WTC11 (cell line): ENCODE results near the gene FAM181B. TPM values are rescaled to one million over a fixed set of nuclear protein-coding genes. Genes with fewer than 3 reads are reported as not detected.

Experiments used
- ATAC-seq: fragments of 200-7000 bp; cut with Tn5 transposase; 2 replicates; pipeline ENCODE4 v1.10.0; 2021; ENCODE audit warnings: mild to moderate bottlenecking, moderate library complexity
- CTCF ChIA-PET: fragments of 300-600 bp; sonication (Branson Sonifier 250); formaldehyde crosslinking; loops from one replicate; lab custom pipeline; 2021; ENCODE audit warnings: antibody characterized with exemption; lab: Charles Lee
- POLR2A ChIA-PET: fragments of 350-600 bp; sonication (Branson Sonifier 250); formaldehyde crosslinking; loops from one replicate; lab custom pipeline; 2021; ENCODE audit warnings: antibody characterized with exemption; lab: Charles Lee
- DNase-seq: peaks from one replicate; pipeline ENCODE4 v3.0.0; 2021; ENCODE audit warnings: low spot score
- H3K27ac Mint-ChIP-seq: 2 replicates; pipeline ENCODE4 v1.8.0; 2021; ENCODE audit warnings: mixed read lengths
- H3K27me3 Mint-ChIP-seq: 2 replicates; pipeline ENCODE4 v1.8.0; 2021; ENCODE audit warnings: low read depth, mild to moderate bottlenecking, moderate library complexity, mixed read lengths
- H3K36me3 Mint-ChIP-seq: 2 replicates; pipeline ENCODE4 v1.8.0; 2021; ENCODE audit warnings: mixed read lengths
- H3K4me1 Mint-ChIP-seq: 2 replicates; pipeline ENCODE4 v1.8.0; 2022; ENCODE audit warnings: mixed read lengths
- H3K4me3 Mint-ChIP-seq: 2 replicates; pipeline ENCODE4 v1.8.0; 2021; ENCODE audit warnings: mild to moderate bottlenecking, moderate library complexity, mixed read lengths
- H3K9me3 Mint-ChIP-seq: 2 replicates; pipeline ENCODE4 v1.8.0; 2021; ENCODE audit warnings: mixed read lengths
- CREM ChIP-seq: sonication (generic); formaldehyde crosslinking; IDR thresholded peaks from 2 replicates; pipeline ENCODE4 v1.8.1; 2022; ENCODE audit warnings: mild to moderate bottlenecking, missing genetic modification reagents, moderate library complexity
- FOXP1 ChIP-seq: sonication (generic); formaldehyde crosslinking; IDR thresholded peaks from 2 replicates; pipeline ENCODE4 v1.8.0; 2022; ENCODE audit warnings: missing genetic modification reagents, mild to moderate bottlenecking, moderate library complexity, borderline replicate concordance
- JAZF1 ChIP-seq: fragments of 250-450 bp; sonication (Bioruptor Pico); IDR thresholded peaks from 2 replicates; pipeline ENCODE4 v1.9.0; 2021; ENCODE audit warnings: moderate library complexity, mild to moderate bottlenecking, inconsistent platforms
- OVOL2 ChIP-seq: fragments of 250-450 bp; sonication (Bioruptor Pico); IDR thresholded peaks from 2 replicates; pipeline ENCODE4 v1.9.0; 2021; ENCODE audit warnings: mild to moderate bottlenecking, borderline replicate concordance
- RORB ChIP-seq: fragments of 250-450 bp; sonication (Bioruptor Pico); IDR thresholded peaks from 2 replicates; pipeline ENCODE4 v1.9.0; 2021; ENCODE audit warnings: mild to moderate bottlenecking
- SOX15 ChIP-seq: fragments of 250-450 bp; sonication (Bioruptor Pico); IDR thresholded peaks from 2 replicates; pipeline ENCODE4 v1.9.0; 2021; ENCODE audit warnings: mild to moderate bottlenecking
- ZNF138 ChIP-seq: sonication (generic); formaldehyde crosslinking; conservative IDR thresholded peaks from 2 replicates; pipeline ENCODE4 v1.8.1; 2022; ENCODE audit warnings: mild to moderate bottlenecking, moderate library complexity, missing genetic modification reagents
- ZNF263 ChIP-seq: sonication (generic); formaldehyde crosslinking; IDR thresholded peaks from 2 replicates; pipeline ENCODE4 v1.8.1; 2022; ENCODE audit warnings: low read depth, mild to moderate bottlenecking, moderate library complexity, missing genetic modification reagents
- ZNF396 ChIP-seq: fragments of 250-450 bp; sonication (Bioruptor Pico); IDR thresholded peaks from 2 replicates; pipeline ENCODE4 v1.8.0; 2021; ENCODE audit warnings: mild to moderate bottlenecking, moderate library complexity, borderline replicate concordance
- total RNA-seq: library from RNA; stranded (reverse); gene quantifications from 3 replicates; pipeline ENCODE4 v1.2.3, GENCODE V29; 2021
- TF ChIP-seq, protein P1 (sequence below): fragments of 250-450 bp; sonication (Bioruptor Pico); IDR thresholded peaks from 2 replicates; pipeline ENCODE4 v1.9.0; 2021; ENCODE audit warnings: mild to moderate bottlenecking
- TF ChIP-seq, protein P2 (sequence below): fragments of 250-450 bp; sonication (Bioruptor Pico); IDR thresholded peaks from 2 replicates; pipeline ENCODE4 v1.9.0; 2021; ENCODE audit warnings: moderate library complexity, mild to moderate bottlenecking, inconsistent platforms, borderline replicate concordance
- TF ChIP-seq, protein P3 (sequence below): sonication (generic); formaldehyde crosslinking; IDR thresholded peaks from 2 replicates; pipeline ENCODE4 v1.8.0; 2022; ENCODE audit warnings: mild to moderate bottlenecking, missing genetic modification reagents
- TF ChIP-seq, protein P4 (sequence below): sonication (generic); formaldehyde crosslinking; IDR thresholded peaks from 2 replicates; pipeline ENCODE4 v1.8.1; 2023; ENCODE audit warnings: mild to moderate bottlenecking, missing genetic modification reagents
- TF ChIP-seq, protein P5 (sequence below): sonication (generic); formaldehyde crosslinking; IDR thresholded peaks from 2 replicates; pipeline ENCODE4 v1.8.0; 2023; ENCODE audit warnings: mild to moderate bottlenecking, missing genetic modification reagents

The FAM181B gene
- total RNA-seq, 1 experiment from 2014 or later = 1.1 TPM

DNA sequence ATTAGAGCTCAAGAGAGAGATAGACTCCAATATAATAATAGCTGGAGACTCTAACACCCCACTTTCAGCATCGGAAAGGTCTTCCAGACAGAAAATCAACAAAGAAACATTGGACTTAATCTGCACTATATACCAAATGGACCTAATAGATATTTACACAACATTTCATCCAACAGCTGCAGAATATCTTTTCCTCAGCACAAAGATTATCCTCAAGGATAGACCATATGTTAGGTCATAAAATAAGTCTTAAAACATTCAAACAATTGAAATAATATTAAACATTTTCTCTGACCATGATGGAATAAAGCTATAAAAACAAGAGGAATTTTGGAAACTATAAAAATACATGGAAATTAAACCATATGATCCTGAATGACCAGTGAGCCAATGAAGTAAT, 45.1 kb upstream of the FAM181B start:
- H3K9me3 Mint-ChIP-seq = peaks cover 20% of the 10 kb centered on the region
- ChIA-PET CTCF (no interaction called here), POLR2A (no interaction called here)
- no peaks in the 10 kb centered on the region for H3K27me3 Mint-ChIP-seq
- TF ChIP-seq FOXP1 (CRISPR knock-in tag) (no peak), CREM (CRISPR knock-in tag) (no peak), ZNF396 (CRISPR knock-in tag) (no peak), OVOL2 (CRISPR knock-in tag) (no peak), SOX15 (CRISPR knock-in tag) (no peak), JAZF1 (CRISPR knock-in tag) (no peak), ZNF263 (CRISPR knock-in tag) (no peak)
- TF ChIP-seq, protein P1, sequence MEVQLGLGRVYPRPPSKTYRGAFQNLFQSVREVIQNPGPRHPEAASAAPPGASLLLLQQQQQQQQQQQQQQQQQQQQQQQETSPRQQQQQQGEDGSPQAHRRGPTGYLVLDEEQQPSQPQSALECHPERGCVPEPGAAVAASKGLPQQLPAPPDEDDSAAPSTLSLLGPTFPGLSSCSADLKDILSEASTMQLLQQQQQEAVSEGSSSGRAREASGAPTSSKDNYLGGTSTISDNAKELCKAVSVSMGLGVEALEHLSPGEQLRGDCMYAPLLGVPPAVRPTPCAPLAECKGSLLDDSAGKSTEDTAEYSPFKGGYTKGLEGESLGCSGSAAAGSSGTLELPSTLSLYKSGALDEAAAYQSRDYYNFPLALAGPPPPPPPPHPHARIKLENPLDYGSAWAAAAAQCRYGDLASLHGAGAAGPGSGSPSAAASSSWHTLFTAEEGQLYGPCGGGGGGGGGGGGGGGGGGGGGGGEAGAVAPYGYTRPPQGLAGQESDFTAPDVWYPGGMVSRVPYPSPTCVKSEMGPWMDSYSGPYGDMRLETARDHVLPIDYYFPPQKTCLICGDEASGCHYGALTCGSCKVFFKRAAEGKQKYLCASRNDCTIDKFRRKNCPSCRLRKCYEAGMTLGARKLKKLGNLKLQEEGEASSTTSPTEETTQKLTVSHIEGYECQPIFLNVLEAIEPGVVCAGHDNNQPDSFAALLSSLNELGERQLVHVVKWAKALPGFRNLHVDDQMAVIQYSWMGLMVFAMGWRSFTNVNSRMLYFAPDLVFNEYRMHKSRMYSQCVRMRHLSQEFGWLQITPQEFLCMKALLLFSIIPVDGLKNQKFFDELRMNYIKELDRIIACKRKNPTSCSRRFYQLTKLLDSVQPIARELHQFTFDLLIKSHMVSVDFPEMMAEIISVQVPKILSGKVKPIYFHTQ (CRISPR knock-in tag) = no peak
- TF ChIP-seq, protein P2, sequence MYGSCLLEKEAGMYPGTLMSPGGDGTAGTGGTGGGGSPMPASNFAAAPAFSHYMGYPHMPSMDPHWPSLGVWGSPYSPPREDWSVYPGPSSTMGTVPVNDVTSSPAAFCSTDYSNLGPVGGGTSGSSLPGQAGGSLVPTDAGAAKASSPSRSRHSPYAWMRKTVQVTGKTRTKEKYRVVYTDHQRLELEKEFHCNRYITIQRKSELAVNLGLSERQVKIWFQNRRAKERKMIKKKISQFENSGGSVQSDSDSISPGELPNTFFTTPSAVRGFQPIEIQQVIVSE = no peak
- TF ChIP-seq, protein P3, sequence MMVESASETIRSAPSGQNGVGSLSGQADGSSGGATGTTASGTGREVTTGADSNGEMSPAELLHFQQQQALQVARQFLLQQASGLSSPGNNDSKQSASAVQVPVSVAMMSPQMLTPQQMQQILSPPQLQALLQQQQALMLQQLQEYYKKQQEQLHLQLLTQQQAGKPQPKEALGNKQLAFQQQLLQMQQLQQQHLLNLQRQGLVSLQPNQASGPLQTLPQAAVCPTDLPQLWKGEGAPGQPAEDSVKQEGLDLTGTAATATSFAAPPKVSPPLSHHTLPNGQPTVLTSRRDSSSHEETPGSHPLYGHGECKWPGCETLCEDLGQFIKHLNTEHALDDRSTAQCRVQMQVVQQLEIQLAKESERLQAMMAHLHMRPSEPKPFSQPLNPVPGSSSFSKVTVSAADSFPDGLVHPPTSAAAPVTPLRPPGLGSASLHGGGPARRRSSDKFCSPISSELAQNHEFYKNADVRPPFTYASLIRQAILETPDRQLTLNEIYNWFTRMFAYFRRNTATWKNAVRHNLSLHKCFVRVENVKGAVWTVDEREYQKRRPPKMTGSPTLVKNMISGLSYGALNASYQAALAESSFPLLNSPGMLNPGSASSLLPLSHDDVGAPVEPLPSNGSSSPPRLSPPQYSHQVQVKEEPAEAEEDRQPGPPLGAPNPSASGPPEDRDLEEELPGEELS (CRISPR knock-in tag) = no peak
- TF ChIP-seq, protein P4, sequence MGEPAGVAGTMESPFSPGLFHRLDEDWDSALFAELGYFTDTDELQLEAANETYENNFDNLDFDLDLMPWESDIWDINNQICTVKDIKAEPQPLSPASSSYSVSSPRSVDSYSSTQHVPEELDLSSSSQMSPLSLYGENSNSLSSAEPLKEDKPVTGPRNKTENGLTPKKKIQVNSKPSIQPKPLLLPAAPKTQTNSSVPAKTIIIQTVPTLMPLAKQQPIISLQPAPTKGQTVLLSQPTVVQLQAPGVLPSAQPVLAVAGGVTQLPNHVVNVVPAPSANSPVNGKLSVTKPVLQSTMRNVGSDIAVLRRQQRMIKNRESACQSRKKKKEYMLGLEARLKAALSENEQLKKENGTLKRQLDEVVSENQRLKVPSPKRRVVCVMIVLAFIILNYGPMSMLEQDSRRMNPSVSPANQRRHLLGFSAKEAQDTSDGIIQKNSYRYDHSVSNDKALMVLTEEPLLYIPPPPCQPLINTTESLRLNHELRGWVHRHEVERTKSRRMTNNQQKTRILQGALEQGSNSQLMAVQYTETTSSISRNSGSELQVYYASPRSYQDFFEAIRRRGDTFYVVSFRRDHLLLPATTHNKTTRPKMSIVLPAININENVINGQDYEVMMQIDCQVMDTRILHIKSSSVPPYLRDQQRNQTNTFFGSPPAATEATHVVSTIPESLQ = no peak
- ATAC-seq (no peak), DNase-seq (no peak)
- no peak overlapping the region for H3K4me3 Mint-ChIP-seq
- H3K27ac Mint-ChIP-seq = no peak overlapping the region
- no peaks in the 10 kb centered on the region for H3K36me3 Mint-ChIP-seq
- no peaks in the 10 kb centered on the region for H3K4me1 Mint-ChIP-seq

DNA sequence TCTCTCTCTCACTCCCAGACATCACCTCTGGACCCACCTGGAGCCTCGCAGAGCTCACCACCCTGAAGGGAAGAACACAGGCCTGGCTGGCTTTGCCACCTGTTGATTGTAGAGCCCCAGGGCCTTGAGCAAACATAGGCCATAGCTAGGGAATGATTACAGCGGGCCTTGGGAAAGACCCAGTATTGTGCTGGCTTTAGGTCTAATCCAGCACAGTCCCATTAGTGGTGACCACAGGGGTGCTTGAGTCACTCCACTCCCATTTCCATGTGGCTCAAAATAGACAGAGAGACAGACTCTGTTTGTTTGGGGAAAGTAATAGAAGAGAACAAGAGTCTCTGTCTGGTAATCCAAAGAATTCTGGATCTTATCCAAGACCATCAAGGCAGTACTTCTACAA, 42.7 kb upstream of the FAM181B start:
- Mint-ChIP-seq H3K36me3 (no peaks in the 10 kb centered on the region), H3K27ac (no peak overlapping the region), H3K27me3 (no peaks in the 10 kb centered on the region), H3K4me3 (no peak overlapping the region), H3K9me3 (peaks cover 6% of the 10 kb centered on the region), H3K4me1 (no peaks in the 10 kb centered on the region)
- no peak for DNase-seq
- TF ChIP-seq RORB (CRISPR knock-in tag) (no peak), ZNF138 (CRISPR knock-in tag) (no peak)
- TF ChIP-seq, protein P5, sequence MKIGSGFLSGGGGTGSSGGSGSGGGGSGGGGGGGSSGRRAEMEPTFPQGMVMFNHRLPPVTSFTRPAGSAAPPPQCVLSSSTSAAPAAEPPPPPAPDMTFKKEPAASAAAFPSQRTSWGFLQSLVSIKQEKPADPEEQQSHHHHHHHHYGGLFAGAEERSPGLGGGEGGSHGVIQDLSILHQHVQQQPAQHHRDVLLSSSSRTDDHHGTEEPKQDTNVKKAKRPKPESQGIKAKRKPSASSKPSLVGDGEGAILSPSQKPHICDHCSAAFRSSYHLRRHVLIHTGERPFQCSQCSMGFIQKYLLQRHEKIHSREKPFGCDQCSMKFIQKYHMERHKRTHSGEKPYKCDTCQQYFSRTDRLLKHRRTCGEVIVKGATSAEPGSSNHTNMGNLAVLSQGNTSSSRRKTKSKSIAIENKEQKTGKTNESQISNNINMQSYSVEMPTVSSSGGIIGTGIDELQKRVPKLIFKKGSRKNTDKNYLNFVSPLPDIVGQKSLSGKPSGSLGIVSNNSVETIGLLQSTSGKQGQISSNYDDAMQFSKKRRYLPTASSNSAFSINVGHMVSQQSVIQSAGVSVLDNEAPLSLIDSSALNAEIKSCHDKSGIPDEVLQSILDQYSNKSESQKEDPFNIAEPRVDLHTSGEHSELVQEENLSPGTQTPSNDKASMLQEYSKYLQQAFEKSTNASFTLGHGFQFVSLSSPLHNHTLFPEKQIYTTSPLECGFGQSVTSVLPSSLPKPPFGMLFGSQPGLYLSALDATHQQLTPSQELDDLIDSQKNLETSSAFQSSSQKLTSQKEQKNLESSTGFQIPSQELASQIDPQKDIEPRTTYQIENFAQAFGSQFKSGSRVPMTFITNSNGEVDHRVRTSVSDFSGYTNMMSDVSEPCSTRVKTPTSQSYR (CRISPR knock-in tag) = no peak
- TF ChIP-seq, protein P2 = no peak
- CTCF ChIA-PET = interaction anchor here (0.5 to 2.2 kb wide), 44 partner anchors 10 to 1034 kb away, joined by 3 to 22 read pairs (median 4); partner anchors contain the start of genes DDIAS, FAM181B and PRCP
- POLR2A ChIA-PET = no interaction called here
- peak; percentile 17 for ATAC-seq
